ENCODE data around the gene ACY1.

DNA sequence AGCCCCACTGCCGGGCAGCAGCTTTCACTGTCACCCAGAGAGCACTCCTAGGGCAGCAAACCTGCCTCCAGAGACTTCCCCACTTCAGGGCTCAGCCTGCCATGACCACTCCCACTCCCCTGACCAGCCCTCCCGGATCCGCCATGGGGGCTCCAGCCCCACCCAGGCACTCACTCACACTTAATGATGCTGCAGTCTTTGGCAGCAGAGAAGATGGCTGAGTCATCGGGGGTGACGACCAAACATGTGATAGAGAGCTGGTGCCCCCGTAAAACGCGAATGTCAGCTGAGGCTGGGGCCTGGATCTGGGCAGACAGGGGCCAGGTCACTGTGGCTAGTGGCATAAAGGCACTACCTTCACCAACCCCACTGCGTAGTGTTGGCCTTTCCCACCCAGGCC is 46.3 kb upstream of the ACY1 start:
- TF ChIP-seq ZNF362 (tag by site-specific recombination; IDR thresholded peaks at IDR 0.05) (no peak), ZSCAN30 (tag by site-specific recombination; IDR thresholded peaks at IDR 0.05) (no peak), ZNF704 (tag by site-specific recombination; IDR thresholded peaks at IDR 0.05) (no peak)

All from HEK293 (cell line).